ENCODE data around the gene USP20.

GRCh38 chr9:129873563-129874190 lies 38.4 kb downstream of the USP20 start:
- TF ChIP-seq TAF1 (IDR thresholded peaks at IDR 0.05; ENCODE audit: borderline replicate concordance, low read depth, low read length) (no peak), POLR2A (IDR thresholded peaks at IDR 0.05; ENCODE audit: low read depth, low read length) (no peak)

Data from GM12892 (cell line).